NT2/D1 (cell line): Measurements from ENCODE around the gene PRPH2.
"Not testable (repeated sequence)": the region's sequence is repeated elsewhere in the genome, so short reads cannot be mapped to it uniquely, and the experiment has no call there.

Source experiments
- DNase-seq: peaks from one replicate; pipeline ENCODE4 v3.0.0-alpha.2; 2011; ENCODE audit warnings: low read depth, low spot score
- H3K27me3 ChIP-seq: 2 replicates; pipeline ENCODE4 v1.6.0; 2011; ENCODE audit warnings: mild to moderate bottlenecking; ENCODE audit not compliant: insufficient read length, insufficient read depth
- H3K36me3 ChIP-seq: 2 replicates; pipeline ENCODE4 v1.6.1; 2011; ENCODE audit warnings: mild to moderate bottlenecking, low read length, mixed read lengths; ENCODE audit not compliant: insufficient read depth, insufficient read length
- H3K4me1 ChIP-seq: 2 replicates; pipeline ENCODE4 v1.5.1; 2011; ENCODE audit not compliant: insufficient read depth, insufficient read length
- H3K4me3 ChIP-seq: 2 replicates; pipeline ENCODE4 v1.5.1; 2011; ENCODE audit warnings: low read depth; ENCODE audit not compliant: insufficient read length
- H3K9ac ChIP-seq: 2 replicates; pipeline ENCODE4 v1.6.0; 2011; ENCODE audit warnings: low read depth; ENCODE audit not compliant: insufficient read length
- H3K9me3 ChIP-seq: 2 replicates; pipeline ENCODE4 v1.5.1; 2011; ENCODE audit warnings: mild to moderate bottlenecking, low read length; ENCODE audit not compliant: insufficient read depth
- SUZ12 ChIP-seq: IDR thresholded peaks from 2 replicates; pipeline ENCODE4 v1.6.1; 2011; ENCODE audit not compliant: insufficient read length, insufficient read depth; ENCODE audit errors: extremely low read depth
- YY1 ChIP-seq: IDR thresholded peaks from 2 replicates; pipeline ENCODE4 v1.6.1; 2011; ENCODE audit not compliant: insufficient read length, insufficient read depth
- ZNF274 ChIP-seq: IDR thresholded peaks from 2 replicates; pipeline ENCODE4 v1.6.1; 2011; ENCODE audit warnings: mild to moderate bottlenecking, low read depth, low read length

The PRPH2 gene

GRCh38 chr6:42704937-42705374, 17.4 kb downstream of the PRPH2 start:
- no peaks in the 10 kb centered on the region for H3K27me3 ChIP-seq
- H3K9me3 ChIP-seq, result no peaks in the 10 kb centered on the region
- H3K9ac ChIP-seq, result no peak overlapping the region
- no peaks in the 10 kb centered on the region for H3K36me3 ChIP-seq
- H3K4me3 ChIP-seq, result no peak overlapping the region
- no peak for TF ChIP-seq YY1
- no peak for TF ChIP-seq SUZ12
- TF ChIP-seq ZNF274, result no peak
- peaks cover 8% of the 10 kb centered on the region for H3K4me1 ChIP-seq
- no peak for DNase-seq

- no peak for DNase-seq
- Histone ChIP-seq H3K4me1 (peaks cover 3% of the 10 kb centered on the region), H3K9me3 (no peaks in the 10 kb centered on the region), H3K4me3 (no peak overlapping the region), H3K9ac (no peak overlapping the region), H3K36me3 (no peaks in the 10 kb centered on the region), H3K27me3 (no peaks in the 10 kb centered on the region)
- TF ChIP-seq YY1 (no peak), ZNF274 (no peak), SUZ12 (no peak)
These were observed 18.0 kb downstream of the PRPH2 start for GRCh38 chr6:42704251-42704936.

- H3K4me3 ChIP-seq, H3K4me1 ChIP-seq, DNase-seq, H3K36me3 ChIP-seq, H3K9me3 ChIP-seq, H3K27me3 ChIP-seq, H3K9ac ChIP-seq: not testable (repeated sequence)
These were observed 19.6 kb downstream of the PRPH2 start for GRCh38 chr6:42702786-42703185.

- peaks cover 3% of the 10 kb centered on the region for H3K4me1 ChIP-seq
- DNase-seq, result no peak
- TF ChIP-seq SUZ12, result no peak
- no peak for TF ChIP-seq YY1
- TF ChIP-seq ZNF274, result no peak
- H3K9ac ChIP-seq, result no peak overlapping the region
- H3K9me3 ChIP-seq, result no peaks in the 10 kb centered on the region
- no peaks in the 10 kb centered on the region for H3K27me3 ChIP-seq
- no peak overlapping the region for H3K4me3 ChIP-seq
- no peaks in the 10 kb centered on the region for H3K36me3 ChIP-seq
These were observed 20.2 kb downstream of the PRPH2 start for GRCh38 chr6:42702200-42702599.

- H3K9ac ChIP-seq, result no peak overlapping the region
- no peak for DNase-seq
- H3K4me3 ChIP-seq, result no peak overlapping the region
- no peak for TF ChIP-seq SUZ12
- no peak for TF ChIP-seq YY1
- no peak for TF ChIP-seq ZNF274
- H3K4me1 ChIP-seq, result no peaks in the 10 kb centered on the region
- H3K9me3 ChIP-seq, result no peaks in the 10 kb centered on the region
- peaks cover 17% of the 10 kb centered on the region for H3K36me3 ChIP-seq
- no peaks in the 10 kb centered on the region for H3K27me3 ChIP-seq
These were observed 24.2 kb downstream of the PRPH2 start for GRCh38 chr6:42698217-42698616.

- no peak overlapping the region for H3K4me3 ChIP-seq
- H3K27me3 ChIP-seq, result no peaks in the 10 kb centered on the region
- H3K4me1 ChIP-seq, result no peaks in the 10 kb centered on the region
- H3K9me3 ChIP-seq, result no peaks in the 10 kb centered on the region
- DNase-seq, result no peak
- TF ChIP-seq YY1 (no peak), SUZ12 (no peak), ZNF274 (no peak)
- peaks cover 26% of the 10 kb centered on the region for H3K36me3 ChIP-seq
- H3K9ac ChIP-seq, result no peak overlapping the region
These were observed 25.1 kb downstream of the PRPH2 start for GRCh38 chr6:42697268-42697655.

- no peak for DNase-seq
- Histone ChIP-seq H3K36me3 (peaks cover 26% of the 10 kb centered on the region), H3K4me1 (no peaks in the 10 kb centered on the region), H3K9ac (no peak overlapping the region), H3K4me3 (no peak overlapping the region), H3K27me3 (no peaks in the 10 kb centered on the region), H3K9me3 (no peaks in the 10 kb centered on the region)
- TF ChIP-seq YY1 (no peak), ZNF274 (no peak), SUZ12 (no peak)
These were observed 25.7 kb downstream of the PRPH2 start for GRCh38 chr6:42696526-42697267.
